Measurements from ENCODE around the gene GRPEL1. TPM values are rescaled to one million over a fixed set of nuclear protein-coding genes. Genes with fewer than 3 reads are reported as not detected.

Gene GRPEL1
- total RNA-seq, 2 experiments from 2014 or later = 27.4 to 43.7 TPM

DNA sequence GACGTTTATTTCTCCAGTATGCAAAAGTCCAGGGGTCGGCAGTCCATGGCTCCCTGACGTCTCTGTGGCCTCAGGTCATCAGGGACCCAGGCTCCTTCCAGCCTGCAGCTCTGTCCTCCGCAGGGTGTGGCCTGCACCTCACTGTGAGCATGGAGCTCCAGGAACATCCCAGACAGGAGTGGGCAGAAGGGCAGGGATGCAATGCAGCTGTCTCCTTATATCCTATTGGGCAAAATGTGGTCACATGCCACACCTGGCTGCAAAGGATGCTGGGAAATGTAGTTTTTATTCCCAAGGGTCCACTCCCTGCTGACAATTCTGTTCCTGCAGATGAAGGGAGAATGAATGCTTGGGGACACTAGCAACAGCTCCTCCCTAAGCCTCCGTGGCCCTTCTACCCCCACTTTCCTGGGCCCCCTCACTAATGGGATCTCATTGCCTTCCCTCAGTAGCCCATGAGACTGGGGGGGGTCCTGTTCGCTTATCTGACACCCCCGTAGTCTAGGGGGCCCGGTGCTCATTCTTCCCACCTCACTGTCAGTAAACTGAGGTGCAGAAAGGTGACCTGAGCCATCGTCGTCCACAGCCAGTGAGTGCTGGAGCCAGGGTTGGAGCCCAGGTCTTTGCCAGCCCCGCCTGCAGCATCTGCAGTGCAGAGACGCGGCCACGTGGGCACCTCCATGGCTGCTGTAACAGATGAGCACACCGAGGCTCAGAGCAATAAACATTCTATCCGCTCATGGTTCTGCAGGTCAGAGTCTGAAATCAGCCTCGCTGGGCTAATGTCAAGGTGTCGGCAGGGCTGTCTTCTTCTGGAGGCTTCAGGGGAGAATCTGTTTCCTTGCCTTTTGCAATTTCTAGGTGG lies 5.9 kb upstream of the GRPEL1 start:
- Histone ChIP-seq H3K36me3 (ENCODE audit: insufficient read depth, low read length) (no peaks in the 10 kb centered on the region), H3K27ac (ENCODE audit: low read depth, low read length, poor library complexity, severe bottlenecking) (no peak overlapping the region), H3K9me3 (ENCODE audit: low read length) (no peaks in the 10 kb centered on the region), H3K4me1 (ENCODE audit: insufficient read depth, low read length, poor library complexity, severe bottlenecking) (peaks cover 8% of the 10 kb centered on the region), H4K20me1 (ENCODE audit: insufficient read depth, low read length) (no peaks in the 10 kb centered on the region), H3K9me2 (ENCODE audit: insufficient read depth, low read length) (no peaks in the 10 kb centered on the region), H2AFZ (ENCODE audit: low read length) (no peak overlapping the region), H3K4me3 (ENCODE audit: low read depth, low read length, poor library complexity, severe bottlenecking) (no peak overlapping the region), H3K4me2 (ENCODE audit: low read length) (no peak overlapping the region), H3K79me2 (ENCODE audit: insufficient read depth, low read depth, low read length) (no peaks in the 10 kb centered on the region)
- TF ChIP-seq, protein P1, sequence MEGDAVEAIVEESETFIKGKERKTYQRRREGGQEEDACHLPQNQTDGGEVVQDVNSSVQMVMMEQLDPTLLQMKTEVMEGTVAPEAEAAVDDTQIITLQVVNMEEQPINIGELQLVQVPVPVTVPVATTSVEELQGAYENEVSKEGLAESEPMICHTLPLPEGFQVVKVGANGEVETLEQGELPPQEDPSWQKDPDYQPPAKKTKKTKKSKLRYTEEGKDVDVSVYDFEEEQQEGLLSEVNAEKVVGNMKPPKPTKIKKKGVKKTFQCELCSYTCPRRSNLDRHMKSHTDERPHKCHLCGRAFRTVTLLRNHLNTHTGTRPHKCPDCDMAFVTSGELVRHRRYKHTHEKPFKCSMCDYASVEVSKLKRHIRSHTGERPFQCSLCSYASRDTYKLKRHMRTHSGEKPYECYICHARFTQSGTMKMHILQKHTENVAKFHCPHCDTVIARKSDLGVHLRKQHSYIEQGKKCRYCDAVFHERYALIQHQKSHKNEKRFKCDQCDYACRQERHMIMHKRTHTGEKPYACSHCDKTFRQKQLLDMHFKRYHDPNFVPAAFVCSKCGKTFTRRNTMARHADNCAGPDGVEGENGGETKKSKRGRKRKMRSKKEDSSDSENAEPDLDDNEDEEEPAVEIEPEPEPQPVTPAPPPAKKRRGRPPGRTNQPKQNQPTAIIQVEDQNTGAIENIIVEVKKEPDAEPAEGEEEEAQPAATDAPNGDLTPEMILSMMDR (conservative IDR thresholded peaks at IDR 0.05; ENCODE audit: low read length) = no peak
- TF ChIP-seq EZH2phosphoT487 (IDR thresholded peaks at IDR 0.05; ENCODE audit: borderline replicate concordance, low read depth, low read length) = no peak
- no TSS peak for BruUV-seq (replicated peaks)
- CTCF ChIA-PET (ENCODE audit: unreplicated experiment) = no interaction called here
- intact Hi-C loops (cut with micrococcal nuclease; ENCODE audit: unreplicated experiment) = no loop called here
- POLR2A ChIA-PET = no interaction called here
- peak; percentile 68 for DNase-seq (ENCODE audit: low spot score)

DNA sequence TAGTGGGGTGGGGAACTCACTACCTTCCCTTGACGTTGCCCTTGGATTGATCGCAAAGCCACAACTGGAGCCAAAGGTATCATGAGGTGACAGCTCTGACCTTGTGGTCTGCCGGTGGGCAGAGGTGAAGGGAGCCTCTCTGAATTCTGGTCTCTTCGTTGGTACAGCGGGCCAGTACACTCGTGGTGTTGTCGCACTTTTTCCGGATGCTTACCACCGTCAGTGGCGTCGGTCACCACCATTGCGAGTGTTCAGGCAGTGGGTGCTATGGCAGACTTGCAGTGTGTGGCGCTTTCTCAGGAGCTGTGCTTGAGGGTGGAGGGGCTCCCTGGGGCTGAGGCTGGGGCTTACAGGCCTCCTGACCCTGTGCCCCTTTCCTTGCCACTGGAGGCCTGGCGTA lies 5.2 kb upstream of the GRPEL1 start:
- intact Hi-C loops (cut with micrococcal nuclease; ENCODE audit: unreplicated experiment) = no loop called here
- Histone ChIP-seq H3K27ac (ENCODE audit: low read depth, low read length, poor library complexity, severe bottlenecking) (no peak overlapping the region), H2AFZ (ENCODE audit: low read length) (no peak overlapping the region), H3K79me2 (ENCODE audit: insufficient read depth, low read depth, low read length) (no peaks in the 10 kb centered on the region), H3K4me3 (ENCODE audit: low read depth, low read length, poor library complexity, severe bottlenecking) (no peak overlapping the region), H4K20me1 (ENCODE audit: insufficient read depth, low read length) (no peaks in the 10 kb centered on the region), H3K4me2 (ENCODE audit: low read length) (no peak overlapping the region), H3K9me2 (ENCODE audit: insufficient read depth, low read length) (no peaks in the 10 kb centered on the region), H3K4me1 (ENCODE audit: insufficient read depth, low read length, poor library complexity, severe bottlenecking) (peaks cover 11% of the 10 kb centered on the region), H3K9me3 (ENCODE audit: low read length) (no peaks in the 10 kb centered on the region), H3K36me3 (ENCODE audit: insufficient read depth, low read length) (no peaks in the 10 kb centered on the region)
- TF ChIP-seq, protein P1 (conservative IDR thresholded peaks at IDR 0.05; ENCODE audit: low read length) = no peak
- TF ChIP-seq EZH2phosphoT487 (IDR thresholded peaks at IDR 0.05; ENCODE audit: borderline replicate concordance, low read depth, low read length) = no peak
- CTCF ChIA-PET (ENCODE audit: unreplicated experiment) = no interaction called here
- POLR2A ChIA-PET = no interaction called here
- no peak for DNase-seq (ENCODE audit: low spot score)
- no TSS peak for BruUV-seq (replicated peaks)

All from OCI-LY7 (cell line).